NCI-H146 treated with DMSO at 0.1 percent for 48 hours (cell line): Measurements from ENCODE around the gene DIP2C.
"Not testable (repeated sequence)": the region's sequence is repeated elsewhere in the genome, so short reads cannot be mapped to it uniquely, and the experiment has no call there.

Experiments used
- DNase-seq: peaks from one replicate; lab custom pipeline; 2025; ENCODE audit not compliant: unreplicated experiment; lab: John Stamatoyannopoulos, UW

DIP2C gene

DNA sequence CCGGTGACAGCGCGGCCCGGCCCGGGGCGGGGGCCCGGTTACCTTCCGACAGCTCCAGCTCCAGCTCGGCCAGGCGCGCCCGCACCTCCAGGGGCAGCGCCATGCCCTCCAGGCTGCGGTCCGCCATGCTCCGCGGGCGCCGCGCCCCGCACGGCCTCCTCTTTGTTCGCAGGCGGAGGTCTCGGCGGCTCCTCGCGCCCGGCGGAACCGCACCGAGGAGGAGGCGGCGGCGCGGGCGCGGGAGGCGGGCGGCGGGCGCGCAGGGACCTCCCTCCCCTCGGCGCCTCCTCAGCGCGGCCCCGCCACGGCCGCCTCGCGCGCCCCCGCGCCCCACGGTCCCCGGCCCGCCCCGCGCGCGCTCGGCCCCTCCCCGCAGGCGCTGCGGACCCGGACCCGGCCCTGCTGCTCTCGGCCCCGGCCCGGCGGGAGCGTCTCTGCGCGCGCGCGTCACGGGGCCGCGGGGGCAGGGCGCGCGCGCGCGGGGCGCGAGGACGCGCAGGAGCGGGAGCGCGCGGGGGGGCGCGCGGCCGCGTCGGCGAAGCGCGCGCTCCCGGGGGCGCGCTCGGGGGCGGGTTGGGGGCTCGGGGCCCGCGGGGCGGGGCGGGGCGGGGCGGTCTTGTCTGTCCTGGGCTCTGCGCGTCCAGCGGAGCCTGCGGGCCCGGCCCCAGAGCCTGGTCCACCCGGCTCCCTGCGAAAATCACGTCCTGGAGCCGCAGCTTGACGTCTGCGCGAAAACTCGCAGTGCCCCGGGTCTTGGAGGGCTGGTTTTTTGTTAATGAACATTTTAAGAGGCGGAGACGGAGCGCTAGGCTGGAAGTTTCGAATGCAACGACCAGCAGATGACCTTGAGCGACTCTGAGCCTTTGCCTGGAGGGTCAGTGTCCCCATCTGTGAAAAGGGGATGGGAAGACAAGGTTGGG lies at the start of gene DIP2C:
Gene DIP2C, minus strand, starts transcription at position 217 of the 920 bp plus-strand sequence. Its CDS starts 90 bp downstream, at position 127.
- peak; percentile 62 for DNase-seq

DNA sequence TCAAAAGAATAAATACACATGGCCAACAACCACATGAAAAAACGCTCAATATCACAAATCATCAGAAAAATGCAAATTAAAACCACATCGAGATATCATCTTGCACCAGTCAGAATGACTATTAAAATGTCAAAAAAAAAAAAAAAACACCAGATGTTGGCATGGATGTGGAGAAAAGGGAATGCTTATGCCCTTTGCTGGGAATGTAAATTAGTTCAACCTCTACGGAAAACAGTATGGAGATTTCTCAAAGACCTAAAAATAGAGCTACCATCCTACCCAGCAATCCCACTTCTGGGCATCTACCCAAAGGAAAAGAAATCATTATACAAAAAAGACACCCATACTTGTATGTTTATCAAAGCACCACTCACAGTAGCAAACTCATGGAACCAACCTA lies 45.0 kb upstream of the DIP2C start:
- DNase-seq: no peak

DNA sequence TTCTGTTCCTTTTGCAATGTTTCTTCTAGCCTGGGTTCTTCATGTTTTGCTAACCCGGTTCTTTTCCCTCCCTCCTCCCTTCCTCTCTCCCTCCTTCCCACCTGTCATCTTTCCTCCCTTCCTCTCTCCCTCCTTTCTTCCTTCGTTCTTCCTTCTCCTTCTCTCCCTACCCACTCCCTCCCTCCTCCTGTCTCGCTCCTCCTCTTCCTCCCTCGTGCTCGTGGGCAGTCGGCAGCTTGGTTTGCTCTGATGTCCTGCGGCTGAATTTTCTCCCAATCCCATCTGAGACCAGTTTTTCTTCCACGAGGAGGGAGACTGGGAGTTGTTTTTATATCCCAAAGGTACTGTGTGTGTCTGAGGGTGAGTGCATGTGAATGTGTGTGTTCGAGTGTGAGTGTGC lies 43.6 kb upstream of the DIP2C start:
- DNase-seq: no peak

GRCh38 chr10:729213-729612 lies 39.7 kb upstream of the DIP2C start:
- DNase-seq: no peak

DNA sequence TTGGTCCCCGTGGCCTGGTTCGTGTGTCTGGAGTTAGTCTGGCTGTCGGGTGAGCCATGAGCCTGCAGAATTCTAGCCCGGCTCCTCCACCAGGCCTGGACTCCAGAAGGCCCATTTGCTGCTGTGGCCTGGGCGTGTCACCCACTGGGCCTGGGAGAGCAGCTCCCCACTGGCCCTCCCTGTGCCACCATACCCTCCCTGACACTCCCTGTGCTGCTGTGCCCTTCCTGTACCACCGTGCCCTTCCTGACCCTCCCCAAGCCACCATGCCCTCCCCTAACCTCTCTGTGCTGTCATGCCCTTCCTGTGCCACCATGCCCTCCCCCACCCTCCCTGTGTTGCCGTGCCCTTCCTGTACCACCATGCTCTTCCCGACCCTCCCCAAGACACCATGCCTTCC lies 39.1 kb upstream of the DIP2C start:
- no peak for DNase-seq

- DNase-seq: no peak
These were observed 37.8 kb upstream of the DIP2C start for GRCh38 chr10:727162-727790.

DNA sequence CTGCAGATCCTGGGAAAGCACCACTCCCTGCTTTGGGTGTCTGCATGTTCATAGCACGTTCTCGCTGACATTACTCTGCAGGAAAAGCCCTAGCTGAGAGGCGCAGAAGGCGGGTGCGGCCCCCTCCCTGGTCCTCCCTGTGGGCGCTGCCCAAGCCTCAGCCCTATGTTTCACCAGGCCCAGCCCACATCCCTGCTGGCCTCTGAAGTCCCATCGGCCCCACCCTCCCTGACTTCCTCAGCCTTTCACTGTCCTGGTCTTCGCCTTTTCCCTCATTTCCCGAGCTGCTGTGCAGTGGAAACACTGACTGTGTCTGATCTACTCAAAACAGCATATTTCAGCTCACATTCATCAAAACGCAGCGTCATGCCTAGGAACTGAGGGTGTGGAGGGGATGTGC lies 36.3 kb upstream of the DIP2C start:
- DNase-seq: no peak

GRCh38 chr10:725302-725701 lies 35.8 kb upstream of the DIP2C start:
- no peak for DNase-seq

GRCh38 chr10:723973-724372 lies 34.5 kb upstream of the DIP2C start:
- DNase-seq: no peak

DNA sequence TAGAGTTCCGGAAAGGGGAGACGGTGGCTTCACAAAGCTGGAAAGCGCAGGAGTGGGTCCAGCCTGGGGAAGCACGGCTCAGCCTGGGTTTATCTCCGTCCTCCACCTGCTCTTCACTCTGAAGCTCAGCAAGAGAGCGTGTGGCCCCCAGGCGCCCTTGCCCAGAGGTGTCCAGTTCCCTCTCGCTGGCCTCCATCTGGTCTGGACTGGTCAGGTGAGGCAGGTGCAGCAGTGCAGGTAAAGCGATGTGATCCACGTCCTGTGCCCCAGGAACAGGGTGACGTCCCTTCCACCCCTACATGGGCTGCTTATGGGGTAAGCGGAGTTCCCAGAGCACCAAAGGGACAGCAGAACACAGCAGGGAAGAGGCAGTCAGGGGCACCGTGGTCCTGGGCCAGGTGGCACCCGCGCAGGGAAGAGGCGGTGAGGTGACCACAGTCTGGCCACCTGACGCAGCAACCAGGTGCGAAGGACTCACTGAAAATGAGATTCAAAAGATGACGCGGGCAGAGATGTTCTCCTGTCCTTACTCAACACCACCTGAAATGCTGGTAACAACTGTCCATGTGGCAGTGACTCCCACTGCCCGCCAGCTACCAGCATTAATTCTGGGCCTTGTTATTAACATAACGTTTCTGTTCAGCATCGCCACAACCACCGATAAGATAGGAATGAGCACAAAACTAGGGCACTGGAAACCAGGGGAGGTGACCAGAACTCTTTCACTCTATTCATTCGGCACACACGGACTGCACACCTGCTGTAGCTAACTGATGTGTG lies 33.0 kb upstream of the DIP2C start:
- DNase-seq: no peak

DNA sequence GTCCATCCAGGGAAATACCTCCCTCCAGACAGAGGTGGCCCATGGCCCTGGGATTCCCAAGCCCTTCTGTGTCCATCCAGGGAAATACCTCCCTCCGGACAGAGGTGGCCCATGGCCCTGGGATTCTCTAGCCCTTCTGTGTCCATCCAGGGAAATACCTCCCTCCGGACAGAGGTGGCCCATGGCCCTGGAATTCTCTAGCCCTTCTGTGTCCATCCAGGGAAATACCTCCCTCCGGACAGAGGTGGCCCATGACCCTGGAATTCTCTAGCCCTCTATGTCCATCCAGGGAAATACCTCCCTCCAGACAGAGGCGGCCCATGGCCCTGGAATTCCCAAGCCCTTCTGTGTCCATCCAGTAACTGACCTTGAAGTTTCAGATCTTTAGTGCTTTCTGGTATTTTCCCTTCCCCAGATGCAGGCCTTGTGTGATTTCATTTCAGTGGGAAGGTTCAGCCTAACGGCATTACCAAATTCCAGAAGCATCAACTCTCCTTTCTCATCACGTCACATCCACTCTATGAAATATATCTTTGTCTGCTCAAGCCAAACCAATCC lies 28.8 kb upstream of the DIP2C start:
- DNase-seq: no peak

- no peak for DNase-seq
These were observed 28.0 kb upstream of the DIP2C start for GRCh38 chr10:717458-717857.

DNA sequence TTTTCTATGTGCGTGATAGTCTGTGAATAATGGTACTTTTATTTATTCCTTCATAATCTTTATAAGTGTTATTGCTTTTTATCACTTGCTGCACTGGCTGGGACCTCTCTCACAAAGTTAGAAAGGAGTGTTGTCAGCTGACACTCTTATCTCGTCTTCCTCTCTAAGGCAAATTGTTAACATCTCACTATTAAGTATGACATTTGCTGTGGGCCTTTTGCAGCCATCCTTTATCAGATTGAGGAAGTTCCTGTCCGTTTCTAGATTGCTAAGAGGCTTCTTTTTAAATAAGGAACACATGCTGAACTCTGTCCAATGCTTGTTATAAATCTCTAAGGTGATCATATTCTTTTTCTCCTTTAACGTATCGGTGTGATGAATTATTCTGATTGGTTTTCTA lies 27.4 kb upstream of the DIP2C start:
- DNase-seq: no peak

GRCh38 chr10:714214-714613 lies 24.7 kb upstream of the DIP2C start:
- no peak for DNase-seq

GRCh38 chr10:712575-712974 lies 23.1 kb upstream of the DIP2C start:
- no peak for DNase-seq

DNA sequence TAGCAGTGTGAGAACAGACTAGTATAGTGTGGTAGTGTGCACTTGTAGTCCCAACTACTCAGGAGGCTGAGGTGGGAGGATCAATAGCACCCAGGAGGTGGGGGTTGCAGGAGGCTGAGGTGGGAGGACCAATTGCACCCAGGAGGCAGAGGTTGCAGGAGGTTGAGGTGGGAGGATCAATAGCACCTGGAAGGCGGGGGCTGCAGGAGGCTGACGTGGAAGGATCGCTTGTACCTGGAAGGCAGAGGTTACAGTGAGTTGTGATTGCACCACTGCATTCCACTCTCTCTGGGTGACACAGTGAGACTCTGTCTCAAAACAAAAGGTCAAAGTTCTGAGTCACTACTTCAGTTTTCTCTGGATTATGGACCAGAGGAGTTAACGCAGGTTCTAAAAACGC lies 22.6 kb upstream of the DIP2C start:
- DNase-seq: no peak

DNA sequence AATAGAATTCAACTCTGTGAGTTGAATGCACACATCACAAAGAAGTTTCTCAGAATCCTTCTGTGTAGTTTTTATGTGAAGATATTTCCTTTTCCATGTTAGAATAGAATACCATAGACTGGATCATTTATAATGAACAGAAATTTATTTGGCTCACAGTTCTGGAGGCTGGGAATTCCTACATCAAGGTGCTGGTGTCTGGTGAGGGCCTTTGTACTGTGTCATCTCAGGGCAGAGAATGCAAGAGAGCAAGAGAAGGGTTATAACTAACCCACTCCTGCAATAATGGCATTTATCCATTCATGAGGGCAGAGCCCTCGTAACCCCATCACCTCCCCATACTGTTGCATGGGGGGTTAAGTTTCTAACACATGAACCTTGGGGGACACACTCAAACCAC lies 18.4 kb upstream of the DIP2C start:
- no peak for DNase-seq

GRCh38 chr10:707456-707855 lies 18.0 kb upstream of the DIP2C start:
- DNase-seq: no peak

GRCh38 chr10:703118-703517 lies 13.7 kb upstream of the DIP2C start:
- DNase-seq: no peak

- not testable (repeated sequence) for DNase-seq
These were observed 10.7 kb upstream of the DIP2C start for GRCh38 chr10:700183-700582.

- no peak for DNase-seq
These were observed 7.8 kb upstream of the DIP2C start for GRCh38 chr10:697097-697875.
